T-helper 1 cell (primary cell): ENCODE results near the gene ELOVL5.
A peak's percentile ranks its signal among the peaks of the same experiment; 100 is the strongest.
"Not testable (repeated sequence)": the region's sequence is repeated elsewhere in the genome, so short reads cannot be mapped to it uniquely, and the experiment has no call there.

Source experiments
- DNase-seq, 5 donors: peaks; one replicate each; pipeline ENCODE4 v3.0.0-alpha.2; 2012 to 2020

Gene ELOVL5

GRCh38 chr6:53327017-53327395 is 21.7 kb downstream of the ELOVL5 start:
- DNase-seq, result no peak

GRCh38 chr6:53326372-53327016 is 22.3 kb downstream of the ELOVL5 start:
- no peak for DNase-seq

- DNase-seq, result no peak
Observed at GRCh38 chr6:53325785-53326184, 23.0 kb downstream of the ELOVL5 start.

GRCh38 chr6:53322188-53323029 is 26.3 kb downstream of the ELOVL5 start:
- DNase-seq, result no peak

GRCh38 chr6:53321701-53322100 is 27.0 kb downstream of the ELOVL5 start:
- DNase-seq, result no peak

- DNase-seq, result no peak
Observed at GRCh38 chr6:53320964-53321363, 27.8 kb downstream of the ELOVL5 start.

GRCh38 chr6:53318429-53318828 is 30.3 kb downstream of the ELOVL5 start:
- no peak for DNase-seq

- DNase-seq, result no peak
Observed at GRCh38 chr6:53317861-53318260, 30.9 kb downstream of the ELOVL5 start.

- DNase-seq, result not testable (repeated sequence)
Observed at GRCh38 chr6:53317299-53317698, 31.5 kb downstream of the ELOVL5 start.

- DNase-seq, result no peak
Observed at GRCh38 chr6:53316142-53316541, 32.6 kb downstream of the ELOVL5 start.

GRCh38 chr6:53315086-53315724 is 33.5 kb downstream of the ELOVL5 start:
- DNase-seq, result no peak

- DNase-seq, result peak in 1 of 5 donors; percentile 50
Observed at GRCh38 chr6:53313784-53314400, 34.9 kb downstream of the ELOVL5 start.

GRCh38 chr6:53312355-53312754 is 36.4 kb downstream of the ELOVL5 start:
- peak in 1 of 5 donors; percentile 55 for DNase-seq

GRCh38 chr6:53311586-53311935 is 37.2 kb downstream of the ELOVL5 start:
- no peak for DNase-seq

GRCh38 chr6:53310771-53311585 is 37.8 kb downstream of the ELOVL5 start:
- DNase-seq, result no peak

- no peak for DNase-seq
Observed at GRCh38 chr6:53309901-53310300, 38.8 kb downstream of the ELOVL5 start.

GRCh38 chr6:53309059-53309900 is 39.5 kb downstream of the ELOVL5 start:
- DNase-seq, result no peak

GRCh38 chr6:53306819-53307347 is 41.9 kb downstream of the ELOVL5 start:
- DNase-seq, result peak in 1 of 5 donors; percentile 86

- not testable (repeated sequence) for DNase-seq
Observed at GRCh38 chr6:53306217-53306616, 42.5 kb downstream of the ELOVL5 start.

- not testable (repeated sequence) for DNase-seq
Observed at GRCh38 chr6:53305506-53306005, 43.2 kb downstream of the ELOVL5 start.

GRCh38 chr6:53304953-53305352 is 43.8 kb downstream of the ELOVL5 start:
- not testable (repeated sequence) for DNase-seq
